Measurements from ENCODE around the gene MYLK2.

GRCh38 chr20:31835977-31836852 is 17.1 kb downstream of the MYLK2 start:
- no peak for TF ChIP-seq POLR2A (IDR thresholded peaks at IDR 0.05)
- TF ChIP-seq, protein P1, sequence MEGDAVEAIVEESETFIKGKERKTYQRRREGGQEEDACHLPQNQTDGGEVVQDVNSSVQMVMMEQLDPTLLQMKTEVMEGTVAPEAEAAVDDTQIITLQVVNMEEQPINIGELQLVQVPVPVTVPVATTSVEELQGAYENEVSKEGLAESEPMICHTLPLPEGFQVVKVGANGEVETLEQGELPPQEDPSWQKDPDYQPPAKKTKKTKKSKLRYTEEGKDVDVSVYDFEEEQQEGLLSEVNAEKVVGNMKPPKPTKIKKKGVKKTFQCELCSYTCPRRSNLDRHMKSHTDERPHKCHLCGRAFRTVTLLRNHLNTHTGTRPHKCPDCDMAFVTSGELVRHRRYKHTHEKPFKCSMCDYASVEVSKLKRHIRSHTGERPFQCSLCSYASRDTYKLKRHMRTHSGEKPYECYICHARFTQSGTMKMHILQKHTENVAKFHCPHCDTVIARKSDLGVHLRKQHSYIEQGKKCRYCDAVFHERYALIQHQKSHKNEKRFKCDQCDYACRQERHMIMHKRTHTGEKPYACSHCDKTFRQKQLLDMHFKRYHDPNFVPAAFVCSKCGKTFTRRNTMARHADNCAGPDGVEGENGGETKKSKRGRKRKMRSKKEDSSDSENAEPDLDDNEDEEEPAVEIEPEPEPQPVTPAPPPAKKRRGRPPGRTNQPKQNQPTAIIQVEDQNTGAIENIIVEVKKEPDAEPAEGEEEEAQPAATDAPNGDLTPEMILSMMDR (IDR thresholded peaks at IDR 0.05) = no peak
